Fibroblast of villous mesenchyme (primary cell): ENCODE results near the gene CABP7. TPM values are rescaled to one million over a fixed set of nuclear protein-coding genes. Genes with fewer than 3 reads are reported as not detected.

ENCODE experiments used
- DNase-seq: peaks from one replicate; pipeline ENCODE4 v3.0.0-alpha.2; 2010; ENCODE audit warnings: low read depth
- H3K4me3 ChIP-seq: 2 replicates; pipeline ENCODE4 v1.5.1; 2011; ENCODE audit warnings: low read depth, mild to moderate bottlenecking, low read length
- CTCF ChIP-seq: IDR thresholded peaks from 2 replicates; pipeline ENCODE4 v1.5.1; 2012; ENCODE audit warnings: low read depth, mild to moderate bottlenecking, low read length; ENCODE audit not compliant: insufficient read depth
- total RNA-seq: library from RNA; depleted of rRNA; stranded (reverse); fragments of >200 nt; gene quantifications from 2 replicates; pipeline ENCODE4 v1.2.3, GENCODE V29; 2012

Gene CABP7
- total RNA-seq, 1 donor: not detected

GRCh38 chr22:29729161-29729560, 9.4 kb downstream of the CABP7 start:
- DNase-seq: no peak
- TF ChIP-seq CTCF: no peak
- no peak overlapping the region for H3K4me3 ChIP-seq

- no peak for DNase-seq
- no peak overlapping the region for H3K4me3 ChIP-seq
- TF ChIP-seq CTCF: no peak
These were observed 11.5 kb downstream of the CABP7 start for GRCh38 chr22:29731058-29731850.

GRCh38 chr22:29732883-29733282, 13.1 kb downstream of the CABP7 start:
- TF ChIP-seq CTCF: no peak
- H3K4me3 ChIP-seq: no peak overlapping the region
- DNase-seq: no peak

- DNase-seq: peak; percentile 47
- no peak for TF ChIP-seq CTCF
These were observed 13.8 kb downstream of the CABP7 start for GRCh38 chr22:29733362-29734201.

GRCh38 chr22:29734406-29734805, 14.6 kb downstream of the CABP7 start:
- TF ChIP-seq CTCF: no peak
- H3K4me3 ChIP-seq: no peak overlapping the region

More at GRCh38 chr22:29733362-29734201, 13.8 kb downstream of the CABP7 start:
- no peak overlapping the region for H3K4me3 ChIP-seq

GRCh38 chr22:29734838-29735237, 15.0 kb downstream of the CABP7 start:
- TF ChIP-seq CTCF: no peak
- no peak for DNase-seq
- H3K4me3 ChIP-seq: no peak overlapping the region

More at GRCh38 chr22:29734406-29734805, 14.6 kb downstream of the CABP7 start:
- DNase-seq: no peak
